Bone marrow (tissue), 2 donors: ENCODE results near the gene BCL3.
A peak's percentile ranks its signal among the peaks of the same experiment; 100 is the strongest.

Experiments used
- DNase-seq, 2 donors: peaks; one replicate each; lab custom pipeline; 2025; lab: John Stamatoyannopoulos, UW

Gene BCL3

GRCh38 chr19:44794610-44795009 is 46.1 kb downstream of the BCL3 start:
- DNase-seq, result no peak

GRCh38 chr19:44795398-44795987 is 47.0 kb downstream of the BCL3 start:
- DNase-seq, result no peak

DNA sequence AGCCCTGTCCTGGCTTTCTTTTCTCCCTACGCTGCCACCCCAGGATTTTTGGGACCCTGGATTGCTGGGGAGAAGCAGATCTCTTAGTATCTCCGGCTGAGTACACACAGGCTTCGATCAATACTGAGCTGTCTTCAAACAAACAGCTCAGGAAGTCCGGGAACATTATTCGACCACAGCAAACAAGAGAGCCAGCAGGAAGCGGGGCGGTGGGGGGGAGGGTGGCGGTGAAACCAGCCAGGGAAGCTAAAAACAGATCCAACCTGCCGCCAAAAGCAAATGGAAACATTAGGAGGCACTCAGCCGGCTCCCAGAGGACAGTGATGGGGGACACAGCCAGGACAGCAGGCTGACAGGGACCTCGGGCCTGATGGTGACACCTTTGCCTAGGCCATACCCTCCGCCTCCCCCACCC is 48.2 kb downstream of the BCL3 start:
- no peak for DNase-seq

GRCh38 chr19:44799627-44800346 is 51.3 kb downstream of the BCL3 start:
- no peak for DNase-seq

- peak; percentile 60 to 61 for DNase-seq
Observed at GRCh38 chr19:44800461-44800860, 52.0 kb downstream of the BCL3 start.

DNA sequence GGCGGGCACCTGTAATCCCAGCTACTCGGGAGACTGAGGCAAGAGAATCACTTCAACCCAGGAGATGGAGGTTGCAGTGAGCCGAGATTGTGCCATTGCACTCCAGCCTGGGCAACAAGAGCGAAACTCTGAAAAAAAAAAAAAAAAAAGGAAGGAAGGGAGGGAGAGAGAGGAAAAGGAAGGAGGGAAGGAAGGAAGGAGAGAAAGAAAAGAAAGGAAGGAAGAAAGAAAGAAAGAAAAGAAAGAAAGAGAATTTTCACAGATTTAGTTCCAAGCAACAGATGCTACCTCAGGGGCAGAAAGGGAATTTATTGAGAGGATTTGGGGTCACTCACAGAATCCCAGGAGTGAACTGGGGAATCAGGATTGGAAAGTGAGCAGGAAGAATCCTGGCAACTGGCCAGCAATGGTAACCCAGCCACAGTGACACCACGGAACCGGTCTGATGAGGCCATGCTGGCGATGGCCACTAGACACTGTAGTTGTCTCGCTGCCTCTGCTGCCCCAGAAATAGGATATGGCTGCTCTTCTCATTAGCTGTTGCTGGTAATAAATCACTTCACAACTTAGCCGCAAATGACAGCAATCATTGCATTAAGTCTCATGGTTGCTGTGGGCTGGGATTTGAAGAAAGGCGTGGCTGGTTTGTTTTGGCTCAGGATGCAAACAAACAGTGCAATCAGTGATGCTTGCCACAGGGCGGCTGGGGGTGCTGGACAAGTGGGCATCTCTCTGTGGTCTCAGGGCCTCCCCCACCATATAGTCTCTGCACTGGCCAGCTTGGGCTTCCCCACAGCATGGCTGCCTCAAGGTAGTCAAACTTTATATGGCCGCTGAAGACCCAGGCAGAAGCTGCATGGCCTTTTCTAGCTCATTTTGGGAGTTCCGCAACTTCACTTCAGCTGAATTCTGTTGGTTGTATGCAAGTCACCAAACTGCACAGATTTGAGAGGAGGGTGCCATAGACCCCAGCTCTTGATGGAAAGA is 55.2 kb downstream of the BCL3 start:
- no peak for DNase-seq

DNA sequence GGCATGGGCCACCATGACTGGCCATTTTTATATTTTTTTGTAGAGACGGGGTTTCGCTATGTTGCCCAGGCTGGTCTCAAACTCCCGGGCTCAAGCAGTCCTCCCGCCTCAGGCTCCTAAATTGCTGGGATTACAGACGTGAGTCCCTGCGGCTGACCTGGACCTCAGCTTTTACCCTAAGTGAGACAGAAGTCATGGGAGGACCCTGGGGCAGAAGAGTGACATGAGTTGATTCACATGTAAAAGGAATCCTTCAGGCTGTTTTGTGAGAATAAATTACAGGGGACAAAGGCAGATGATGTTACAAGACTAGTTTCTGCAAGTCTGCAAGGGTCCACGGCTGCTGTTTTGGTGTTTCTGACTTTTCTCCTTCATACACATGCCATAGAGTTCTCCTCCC is 57.8 kb downstream of the BCL3 start:
- DNase-seq, result no peak

DNA sequence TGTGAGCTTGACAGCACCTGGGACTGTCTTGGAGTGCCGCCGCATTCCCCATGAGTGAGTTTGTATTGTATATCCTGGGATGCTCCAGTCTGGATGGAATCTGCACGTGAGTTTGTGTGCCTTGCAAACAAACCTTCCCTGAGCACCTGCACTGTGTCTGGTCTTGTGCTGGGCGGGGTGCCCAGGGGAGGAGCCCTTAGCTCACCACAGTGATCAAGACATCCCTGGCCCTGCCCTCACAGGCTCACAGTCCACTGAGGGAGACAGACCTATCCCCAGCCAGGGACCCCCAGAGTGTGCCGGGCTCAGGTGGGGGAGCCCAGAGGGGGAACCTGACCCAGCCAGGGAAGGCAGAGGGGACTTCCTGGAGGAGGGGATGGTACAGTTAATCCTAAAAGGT is 58.7 kb downstream of the BCL3 start:
- no peak for DNase-seq

DNA sequence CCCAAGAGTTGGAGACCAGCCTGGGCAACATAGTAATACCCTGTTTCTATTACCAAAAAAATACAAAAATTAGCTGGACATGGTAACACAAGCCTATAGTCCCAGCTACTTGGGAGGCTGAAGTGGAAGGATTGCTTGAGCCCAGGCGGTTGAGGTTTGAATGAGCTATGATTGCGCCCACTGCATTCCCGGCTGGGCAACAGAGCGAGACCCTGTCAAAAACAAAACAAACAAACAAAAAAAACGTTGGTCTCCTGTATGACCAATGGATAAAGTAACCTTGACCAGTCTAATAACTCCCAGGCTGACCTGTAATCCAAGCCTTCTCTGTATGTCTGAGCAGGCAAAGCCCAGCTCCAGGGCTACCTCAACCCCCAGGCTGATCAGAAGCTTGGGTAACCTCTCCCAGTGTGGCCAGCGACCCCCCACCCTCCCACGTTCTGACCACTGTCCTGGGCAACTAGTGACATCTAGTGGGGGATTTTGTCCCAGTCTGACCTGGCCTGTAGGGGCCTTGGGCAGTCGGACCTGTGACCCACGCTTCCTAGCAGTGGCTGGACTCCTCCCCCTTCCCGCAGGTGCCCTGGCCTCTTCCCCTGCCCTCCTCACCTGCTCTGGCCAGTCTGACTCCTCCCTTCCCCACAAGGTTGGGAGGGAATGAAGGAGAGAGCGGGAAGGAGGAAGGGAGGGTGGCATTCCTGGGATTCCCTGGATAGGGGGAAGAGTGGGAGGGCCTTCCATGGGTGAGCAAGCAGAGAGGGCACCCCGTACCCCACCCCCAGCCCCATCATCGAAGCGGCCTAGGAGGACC is 59.3 kb downstream of the BCL3 start:
- no peak for DNase-seq

GRCh38 chr19:44808463-44809371 is 60.2 kb downstream of the BCL3 start, which contains the start of gene BCAM:
Gene BCAM (plus strand): TSS chr19:44809103. CDS start chr19:44809125, 22 bp downstream.
- DNase-seq, result no peak
